Epithelial cell of proximal tubule (primary cell): Measurements from ENCODE around the gene ZNF383. TPM values are rescaled to one million over a fixed set of nuclear protein-coding genes. Genes with fewer than 3 reads are reported as not detected.
A peak's percentile ranks its signal among the peaks of the same experiment; 100 is the strongest.
"Not testable (repeated sequence)": the region's sequence is repeated elsewhere in the genome, so short reads cannot be mapped to it uniquely, and the experiment has no call there.

Experiments used
- DNase-seq: peaks from one replicate; pipeline ENCODE4 v3.0.0-alpha.2; 2011; ENCODE audit warnings: low read depth
- H3K4me3 ChIP-seq: 2 replicates; pipeline ENCODE4 v1.5.1; 2011; ENCODE audit warnings: low read depth, mild to moderate bottlenecking, low read length
- total RNA-seq: library from RNA; depleted of rRNA; stranded (reverse); fragments of >200 nt; gene quantifications from 2 replicates; pipeline ENCODE4 v1.2.3, GENCODE V29; 2015
- TF ChIP-seq, protein P1 (sequence below): conservative IDR thresholded peaks from 2 replicates; pipeline ENCODE4 v1.5.1; 2012; ENCODE audit warnings: low read depth, mild to moderate bottlenecking, low read length

ZNF383 gene
- total RNA-seq, result 1.9 and 3.2 TPM in 2 replicates

GRCh38 chr19:37217775-37218591 is at the start of gene ZNF383:
Gene ZNF383 (plus strand): TSS chr19:37218214. CDS start chr19:37230454, 12,240 bp downstream.
- TF ChIP-seq, protein P1, sequence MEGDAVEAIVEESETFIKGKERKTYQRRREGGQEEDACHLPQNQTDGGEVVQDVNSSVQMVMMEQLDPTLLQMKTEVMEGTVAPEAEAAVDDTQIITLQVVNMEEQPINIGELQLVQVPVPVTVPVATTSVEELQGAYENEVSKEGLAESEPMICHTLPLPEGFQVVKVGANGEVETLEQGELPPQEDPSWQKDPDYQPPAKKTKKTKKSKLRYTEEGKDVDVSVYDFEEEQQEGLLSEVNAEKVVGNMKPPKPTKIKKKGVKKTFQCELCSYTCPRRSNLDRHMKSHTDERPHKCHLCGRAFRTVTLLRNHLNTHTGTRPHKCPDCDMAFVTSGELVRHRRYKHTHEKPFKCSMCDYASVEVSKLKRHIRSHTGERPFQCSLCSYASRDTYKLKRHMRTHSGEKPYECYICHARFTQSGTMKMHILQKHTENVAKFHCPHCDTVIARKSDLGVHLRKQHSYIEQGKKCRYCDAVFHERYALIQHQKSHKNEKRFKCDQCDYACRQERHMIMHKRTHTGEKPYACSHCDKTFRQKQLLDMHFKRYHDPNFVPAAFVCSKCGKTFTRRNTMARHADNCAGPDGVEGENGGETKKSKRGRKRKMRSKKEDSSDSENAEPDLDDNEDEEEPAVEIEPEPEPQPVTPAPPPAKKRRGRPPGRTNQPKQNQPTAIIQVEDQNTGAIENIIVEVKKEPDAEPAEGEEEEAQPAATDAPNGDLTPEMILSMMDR, result no peak

GRCh38 chr19:37172368-37173366 is 45.3 kb upstream of the ZNF383 start, which contains the start of gene ZNF585A:
Gene ZNF585A (minus strand): TSS chr19:37172695. CDS start chr19:37169910, 2,785 bp downstream.
- TF ChIP-seq, protein P1, result peak; percentile 36

More at GRCh38 chr19:37217775-37218591, at the start of gene ZNF383:
- DNase-seq, result peak; percentile 47
- peak within 1 kb of the TSS; percentile 85 for H3K4me3 ChIP-seq

DNA sequence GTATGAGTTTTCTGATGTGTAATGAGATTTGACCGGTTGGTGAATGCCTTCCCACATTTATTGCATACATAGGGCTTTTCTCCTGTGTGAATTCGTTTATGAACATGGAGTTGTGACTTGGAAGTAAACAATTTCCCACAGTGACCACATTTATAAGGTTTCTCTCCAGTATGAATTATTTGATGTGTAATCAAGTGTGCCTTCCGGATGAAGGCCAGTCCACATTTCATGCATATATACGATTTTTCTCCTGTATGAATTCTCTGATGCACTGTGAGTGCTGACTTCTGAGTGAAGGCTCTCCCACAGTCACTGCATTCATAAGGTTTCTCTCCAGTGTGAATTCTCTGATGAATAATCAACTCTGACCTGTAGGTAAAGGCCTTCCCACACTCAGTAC is 31.9 kb upstream of the ZNF383 start:
- not testable (repeated sequence) for H3K4me3 ChIP-seq

More at GRCh38 chr19:37172368-37173366, 45.3 kb upstream of the ZNF383 start, which contains the start of gene ZNF585A:
- H3K4me3 ChIP-seq, result peak within 1 kb of the TSS; percentile 75
- peak; percentile 87 for DNase-seq

DNA sequence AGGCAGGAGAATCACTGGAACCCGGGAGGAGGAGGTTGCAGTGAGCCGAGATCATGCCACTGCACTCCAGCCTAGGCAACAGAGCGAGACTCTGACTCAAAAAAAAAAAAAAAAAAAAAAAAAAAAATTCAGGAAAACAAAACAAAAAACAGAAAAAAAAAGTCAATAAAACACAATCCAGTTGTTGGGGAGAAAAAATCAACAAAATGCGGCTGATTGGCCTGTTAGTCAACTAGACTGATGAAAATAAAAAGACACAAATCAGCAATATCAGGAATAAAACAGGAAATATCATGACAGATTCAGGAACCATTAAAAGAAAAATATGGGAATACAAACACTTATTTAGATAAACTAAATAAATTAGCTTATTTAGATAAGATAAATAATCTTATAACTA is 22.8 kb upstream of the ZNF383 start:
- DNase-seq, result not testable (repeated sequence)

More for the DNA sequence above, 31.9 kb upstream of the ZNF383 start:
- not testable (repeated sequence) for DNase-seq

GRCh38 chr19:37197115-37197514 is 20.9 kb upstream of the ZNF383 start:
- DNase-seq, H3K4me3 ChIP-seq: not testable (repeated sequence)

More for the DNA sequence above, 22.8 kb upstream of the ZNF383 start:
- not testable (repeated sequence) for H3K4me3 ChIP-seq

DNA sequence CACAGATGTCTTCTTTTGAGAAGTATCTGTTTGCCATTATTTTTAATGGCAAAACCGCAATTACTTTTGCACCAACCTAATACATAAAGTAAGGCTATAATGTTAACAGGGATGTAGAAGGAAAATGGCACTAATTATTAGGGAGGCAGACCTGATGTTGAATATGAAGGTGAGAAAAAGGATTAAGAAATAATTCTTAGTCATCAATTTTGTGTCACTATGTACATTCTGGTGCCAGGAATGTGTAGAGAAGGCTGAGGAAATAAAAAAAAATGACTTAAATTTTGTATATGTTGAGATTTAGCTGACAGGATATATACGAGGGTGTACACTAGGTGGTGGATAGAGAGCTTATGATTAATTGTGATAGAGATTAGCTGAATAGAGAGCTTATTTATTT is 20.2 kb upstream of the ZNF383 start:
- no peak overlapping the region for H3K4me3 ChIP-seq
- DNase-seq, result no peak
- TF ChIP-seq, protein P1, result no peak

DNA sequence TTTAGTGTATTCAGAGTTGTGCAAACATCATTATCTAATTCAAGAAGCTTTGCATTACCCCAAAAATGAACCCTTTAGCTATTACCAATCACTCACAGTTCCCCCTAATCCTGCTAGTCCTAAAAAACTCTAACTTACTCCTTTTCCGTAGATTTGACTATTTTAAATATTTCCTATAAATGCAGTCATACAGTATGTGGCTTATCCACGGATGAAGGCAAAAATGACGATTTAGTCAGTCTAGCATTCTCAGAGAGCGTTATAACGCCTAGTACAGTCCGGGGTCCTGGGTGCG is 587 bp upstream of the ZNF383 start:
- H3K4me3 ChIP-seq, result peak overlapping the region; percentile 85
- DNase-seq, result no peak
- TF ChIP-seq, protein P1, result no peak

GRCh38 chr19:37218592-37218935 is 550 bp downstream of the ZNF383 start:
- peak overlapping the region; percentile 85 for H3K4me3 ChIP-seq
- peak; percentile 16 for DNase-seq
- TF ChIP-seq, protein P1, result peak; percentile 16
